Measurements from ENCODE around the gene SS18L1. TPM values are rescaled to one million over a fixed set of nuclear protein-coding genes. Genes with fewer than 3 reads are reported as not detected.

The SS18L1 gene
- total RNA-seq, 1 experiment from 2014 or later: 10.1 TPM

GRCh38 chr20:62225820-62226635 is 82.5 kb downstream of the SS18L1 start:
- no peak for DNase-seq (ENCODE audit: low read depth)

- DNase-seq (ENCODE audit: low read depth): no peak
These were observed 83.4 kb downstream of the SS18L1 start for GRCh38 chr20:62226707-62227590.

- no peak for DNase-seq (ENCODE audit: low read depth)
These were observed 84.0 kb downstream of the SS18L1 start for GRCh38 chr20:62227591-62227976.

- DNase-seq (ENCODE audit: low read depth): no peak
These were observed 84.7 kb downstream of the SS18L1 start for GRCh38 chr20:62227977-62228958.

- no peak for DNase-seq (ENCODE audit: low read depth)
These were observed 85.5 kb downstream of the SS18L1 start for GRCh38 chr20:62228982-62229545.

GRCh38 chr20:62229667-62230066 is 86.1 kb downstream of the SS18L1 start:
- DNase-seq (ENCODE audit: low read depth): no peak

- no peak for DNase-seq (ENCODE audit: low read depth)
These were observed 86.7 kb downstream of the SS18L1 start for GRCh38 chr20:62230276-62230675.

- no peak for DNase-seq (ENCODE audit: low read depth)
These were observed 87.1 kb downstream of the SS18L1 start for GRCh38 chr20:62230696-62231095.

- DNase-seq (ENCODE audit: low read depth): no peak
These were observed 87.7 kb downstream of the SS18L1 start for GRCh38 chr20:62231292-62231691.

Other genes starting within 250 kb of the SS18L1 start
- gene TAF4, start 77.9 kb upstream of the SS18L1 start, total RNA-seq (2014; rRNA removed; shearing (Covaris generic)): 2.5 and 3.1 TPM in 2 replicates
- 34.3 and 38.2 TPM in 2 replicates for gene LSM14B, start 21.3 kb upstream of the SS18L1 start, total RNA-seq (2014; rRNA removed; shearing (Covaris generic))
- gene PSMA7, start 375 bp upstream of the SS18L1 start, total RNA-seq (2014; rRNA removed; shearing (Covaris generic)): 722 and 899 TPM in 2 replicates
- 13.3 and 23.0 TPM in 2 replicates for gene MTG2, start 39.3 kb downstream of the SS18L1 start, total RNA-seq (2014; rRNA removed; shearing (Covaris generic))
- gene HRH3, start 76.5 kb downstream of the SS18L1 start, total RNA-seq (2014; rRNA removed; shearing (Covaris generic)): not detected in 2 replicates
- gene OSBPL2, start 94.8 kb downstream of the SS18L1 start, total RNA-seq (2014; rRNA removed; shearing (Covaris generic)): 9.4 and 10.2 TPM in 2 replicates
- gene ADRM1, start 159.2 kb downstream of the SS18L1 start, total RNA-seq (2014; rRNA removed; shearing (Covaris generic)): 390 and 470 TPM in 2 replicates
- 3.1 and 9.6 TPM in 2 replicates for gene LAMA5, start 223.5 kb downstream of the SS18L1 start, total RNA-seq (2014; rRNA removed; shearing (Covaris generic))
- gene RPS21, start 243.3 kb downstream of the SS18L1 start, total RNA-seq (2014; rRNA removed; shearing (Covaris generic)): 1,690 and 2,894 TPM in 2 replicates